ENCODE measurements around the gene FSTL1. TPM values are rescaled to one million over a fixed set of nuclear protein-coding genes. Genes with fewer than 3 reads are reported as not detected.

FSTL1 gene
- total RNA-seq, 1 experiment from 2014 or later, result 1.4 TPM

- no peaks in the 10 kb centered on the region for H3K27me3 Mint-ChIP-seq (ENCODE audit: insufficient read depth, unreplicated experiment)
- no peaks in the 10 kb centered on the region for H3K36me3 Mint-ChIP-seq (ENCODE audit: insufficient read depth, unreplicated experiment)
- H3K9me3 ChIP-seq, result no peaks in the 10 kb centered on the region
- H3K4me3 Mint-ChIP-seq (ENCODE audit: unreplicated experiment), result no peak overlapping the region
- no peaks in the 10 kb centered on the region for H3K9me3 Mint-ChIP-seq (ENCODE audit: unreplicated experiment)
- DNase-seq, result no peak
- no TSS peak for BruUV-seq (replicated peaks)
- H3K36me3 ChIP-seq (ENCODE audit: control insufficient read depth, insufficient read depth, low read length), result no peaks in the 10 kb centered on the region
- ChIA-PET POLR2A (no interaction called here), CTCF (no interaction called here)
- no peaks in the 10 kb centered on the region; the same call in 1 of the 2 replicates for H3K27me3 ChIP-seq (replicated peaks; ENCODE audit: control insufficient read depth, insufficient read depth, low read length)
- no peak overlapping the region for H3K27ac Mint-ChIP-seq (ENCODE audit: unreplicated experiment)
- peaks cover 4% of the 10 kb centered on the region; the same call in 1 of the 2 replicates for H3K4me1 ChIP-seq
- intact Hi-C loops (cut with micrococcal nuclease; ENCODE audit: unreplicated experiment), result no loop called here
- no peak for TF ChIP-seq CTCF (IDR thresholded peaks at IDR 0.05; ENCODE audit: insufficient read depth in 1 of 2, low read depth in 1 of 2, low read length in 1 of 2, severe bottlenecking in 1 of 2, unreplicated experiment in 1 of 2)
- H3K4me1 Mint-ChIP-seq (ENCODE audit: low read depth, unreplicated experiment), result peaks cover 9% of the 10 kb centered on the region
- H3K4me3 ChIP-seq (ENCODE audit: low read depth, low read length), result no peak overlapping the region
These were observed 98.8 kb downstream of the FSTL1 start for GRCh38 chr3:120352017-120352416.

- Mint-ChIP-seq H3K4me3 (ENCODE audit: unreplicated experiment) (peak overlapping the region; percentile 82), H3K4me1 (ENCODE audit: low read depth, unreplicated experiment) (peaks cover 18% of the 10 kb centered on the region), H3K9me3 (ENCODE audit: unreplicated experiment) (no peaks in the 10 kb centered on the region), H3K36me3 (ENCODE audit: insufficient read depth, unreplicated experiment) (peaks cover 7% of the 10 kb centered on the region), H3K27me3 (ENCODE audit: insufficient read depth, unreplicated experiment) (no peaks in the 10 kb centered on the region), H3K27ac (ENCODE audit: unreplicated experiment) (no peak overlapping the region)
- peak overlapping the region; percentile 94; the same call in 1 of the 2 replicates for H3K4me3 ChIP-seq (ENCODE audit: low read depth, low read length)
- H3K36me3 ChIP-seq (ENCODE audit: control insufficient read depth, insufficient read depth, low read length), result no peaks in the 10 kb centered on the region
- H3K27me3 ChIP-seq (replicated peaks; ENCODE audit: control insufficient read depth, insufficient read depth, low read length), result no peaks in the 10 kb centered on the region; the same call in 1 of the 2 replicates
- intact Hi-C loops (cut with micrococcal nuclease; ENCODE audit: unreplicated experiment), result no loop called here
- ChIA-PET POLR2A (interaction anchor here (0.7 kb wide), 1 partner anchor 67 kb away, joined by 4 read pairs; no protein-coding TSS in a partner anchor), CTCF (interaction anchor here (0.6 to 3.4 kb wide), 2 partner anchors 68 to 457 kb away, joined by 3 to 30 read pairs; no protein-coding TSS in a partner anchor)
- peaks cover 7% of the 10 kb centered on the region for H3K4me1 ChIP-seq
- no TSS peak for BruUV-seq (replicated peaks)
- no peak for DNase-seq
- TF ChIP-seq CTCF (IDR thresholded peaks at IDR 0.05; ENCODE audit: insufficient read depth in 1 of 2, low read depth in 1 of 2, low read length in 1 of 2, severe bottlenecking in 1 of 2, unreplicated experiment in 1 of 2), result no peak
- H3K9me3 ChIP-seq, result no peaks in the 10 kb centered on the region
These were observed 100.3 kb downstream of the FSTL1 start for GRCh38 chr3:120350401-120350941.

GRCh38 chr3:120349855-120350125 is 101.0 kb downstream of the FSTL1 start:
- POLR2A ChIA-PET, result interaction anchor here (1.3 kb wide), 1 partner anchor 246 kb away, joined by 4 read pairs; the partner anchor contains the start of gene NDUFB4
- Mint-ChIP-seq H3K4me3 (ENCODE audit: unreplicated experiment) (peak overlapping the region; percentile 82), H3K4me1 (ENCODE audit: low read depth, unreplicated experiment) (peaks cover 21% of the 10 kb centered on the region), H3K36me3 (ENCODE audit: insufficient read depth, unreplicated experiment) (peaks cover 7% of the 10 kb centered on the region), H3K9me3 (ENCODE audit: unreplicated experiment) (no peaks in the 10 kb centered on the region), H3K27me3 (ENCODE audit: insufficient read depth, unreplicated experiment) (no peaks in the 10 kb centered on the region), H3K27ac (ENCODE audit: unreplicated experiment) (peak overlapping the region; percentile 87)
- no peak for DNase-seq
- H3K4me3 ChIP-seq (ENCODE audit: low read depth, low read length), result peak overlapping the region; percentile 94
- TF ChIP-seq CTCF (IDR thresholded peaks at IDR 0.05; ENCODE audit: insufficient read depth in 1 of 2, low read depth in 1 of 2, low read length in 1 of 2, severe bottlenecking in 1 of 2, unreplicated experiment in 1 of 2), result no peak
- no TSS peak for BruUV-seq (replicated peaks)
- H3K9me3 ChIP-seq, result no peaks in the 10 kb centered on the region
- H3K4me1 ChIP-seq, result peaks cover 8% of the 10 kb centered on the region
- intact Hi-C loops (cut with micrococcal nuclease; ENCODE audit: unreplicated experiment), result loop anchor here (1.0 to 5.0 kb wide), 3 partner anchors 67 to 105 kb away; no protein-coding TSS in a partner anchor
- H3K36me3 ChIP-seq (ENCODE audit: control insufficient read depth, insufficient read depth, low read length), result no peaks in the 10 kb centered on the region
- CTCF ChIA-PET, result interaction anchor here (0.6 to 3.4 kb wide), 2 partner anchors 68 to 457 kb away, joined by 3 to 30 read pairs; no protein-coding TSS in a partner anchor
- H3K27me3 ChIP-seq (replicated peaks; ENCODE audit: control insufficient read depth, insufficient read depth, low read length), result no peaks in the 10 kb centered on the region; the same call in 1 of the 2 replicates

Measured in Caco-2 (cell line).